ENCODE measurements around the gene SPG11.

DNA sequence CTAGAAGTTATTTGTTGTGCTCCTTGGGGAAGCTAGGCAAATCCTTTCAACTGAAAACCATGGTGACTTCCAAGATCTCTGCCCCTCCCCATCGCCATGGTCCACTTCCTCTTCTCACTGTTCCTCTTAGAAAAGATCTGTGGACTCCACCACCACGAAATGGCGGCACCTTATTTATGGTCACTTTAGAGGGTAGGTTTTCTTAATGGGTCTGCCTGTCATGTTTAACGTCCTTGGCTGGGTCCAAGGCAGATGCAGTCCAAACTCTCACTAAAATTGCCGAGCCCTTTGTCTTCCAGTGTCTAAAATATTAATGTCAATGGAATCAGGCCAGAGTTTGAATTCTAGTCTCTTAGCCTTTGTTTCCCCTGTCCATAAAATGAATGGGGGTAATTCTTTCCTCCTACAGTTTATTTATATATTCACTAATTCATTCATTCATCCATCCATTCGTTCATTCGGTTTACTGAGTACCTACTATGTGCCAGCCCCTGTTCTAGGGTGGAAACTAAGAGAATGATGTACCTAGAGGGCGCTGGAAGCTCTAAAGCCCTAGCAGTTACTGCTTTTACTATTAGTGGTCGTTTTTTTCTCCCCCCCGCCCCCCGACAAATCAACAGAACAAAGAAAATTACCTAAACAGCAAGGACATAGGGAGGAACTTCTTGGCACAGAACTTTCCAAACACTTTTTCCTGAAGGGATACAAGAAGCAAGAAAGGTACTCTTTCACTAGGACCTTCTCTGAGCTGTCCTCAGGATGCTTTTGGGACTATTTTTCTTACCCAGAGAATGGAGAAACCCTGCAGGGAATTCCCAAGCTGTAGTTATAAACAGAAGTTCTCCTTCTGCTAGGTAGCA lies 47.0 kb upstream of the SPG11 start:
- TF ChIP-seq, protein P1, sequence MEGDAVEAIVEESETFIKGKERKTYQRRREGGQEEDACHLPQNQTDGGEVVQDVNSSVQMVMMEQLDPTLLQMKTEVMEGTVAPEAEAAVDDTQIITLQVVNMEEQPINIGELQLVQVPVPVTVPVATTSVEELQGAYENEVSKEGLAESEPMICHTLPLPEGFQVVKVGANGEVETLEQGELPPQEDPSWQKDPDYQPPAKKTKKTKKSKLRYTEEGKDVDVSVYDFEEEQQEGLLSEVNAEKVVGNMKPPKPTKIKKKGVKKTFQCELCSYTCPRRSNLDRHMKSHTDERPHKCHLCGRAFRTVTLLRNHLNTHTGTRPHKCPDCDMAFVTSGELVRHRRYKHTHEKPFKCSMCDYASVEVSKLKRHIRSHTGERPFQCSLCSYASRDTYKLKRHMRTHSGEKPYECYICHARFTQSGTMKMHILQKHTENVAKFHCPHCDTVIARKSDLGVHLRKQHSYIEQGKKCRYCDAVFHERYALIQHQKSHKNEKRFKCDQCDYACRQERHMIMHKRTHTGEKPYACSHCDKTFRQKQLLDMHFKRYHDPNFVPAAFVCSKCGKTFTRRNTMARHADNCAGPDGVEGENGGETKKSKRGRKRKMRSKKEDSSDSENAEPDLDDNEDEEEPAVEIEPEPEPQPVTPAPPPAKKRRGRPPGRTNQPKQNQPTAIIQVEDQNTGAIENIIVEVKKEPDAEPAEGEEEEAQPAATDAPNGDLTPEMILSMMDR (IDR thresholded peaks at IDR 0.05; ENCODE audit: low read length) = peak; percentile 54
- no peak for TF ChIP-seq EZH2phosphoT487 (IDR thresholded peaks at IDR 0.05; ENCODE audit: low read length)

All from MM.1S (cell line).